ENCODE data around the gene CTDP1.
A peak's percentile ranks its signal among the peaks of the same experiment; 100 is the strongest.

Gene CTDP1

DNA sequence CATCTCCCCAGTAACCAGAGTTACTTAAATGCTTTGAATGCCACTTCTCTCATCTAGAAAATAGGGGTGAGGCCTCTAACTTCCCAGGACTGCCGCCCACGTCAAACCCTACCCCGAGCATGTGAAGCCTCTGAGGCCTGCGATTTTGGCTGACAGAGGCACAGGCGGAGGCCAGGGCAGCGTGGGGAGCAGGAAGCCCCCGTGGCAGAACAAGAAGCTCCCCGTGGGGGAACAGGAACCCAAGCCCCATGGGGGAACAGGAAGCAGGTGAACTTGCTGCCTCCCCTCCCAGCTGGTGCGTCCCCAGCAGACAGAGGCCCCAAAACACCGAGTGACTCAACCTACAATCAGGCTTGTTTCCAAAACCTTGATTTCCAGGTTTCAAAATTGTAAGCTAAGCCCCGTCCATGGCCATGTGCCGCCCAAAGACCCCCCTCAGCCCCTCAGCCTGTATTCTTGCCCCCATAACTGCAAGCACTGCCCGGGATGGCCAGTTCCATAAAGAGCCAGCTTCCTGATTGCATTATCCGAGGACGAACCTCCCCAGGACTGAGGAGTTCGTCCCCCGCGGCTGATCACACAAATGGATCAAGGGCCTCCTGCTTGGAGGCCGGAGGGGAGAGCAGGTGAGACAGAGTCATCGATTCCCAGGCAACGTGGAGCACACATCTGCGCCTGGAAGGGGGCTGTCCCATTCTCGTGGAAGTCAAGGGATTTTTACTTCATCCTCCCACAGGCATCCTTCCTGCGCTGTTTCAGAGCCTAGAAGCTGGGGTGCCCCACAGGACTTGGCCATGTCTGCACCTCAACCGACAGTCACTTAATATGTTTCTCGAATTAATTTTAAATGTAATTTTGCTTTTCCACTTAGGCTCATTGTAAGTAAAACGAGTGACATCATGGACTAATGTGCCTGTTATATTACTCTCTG lies 36.3 kb upstream of the CTDP1 start:
- no peak for DNase-seq (ENCODE audit: low read depth)

GRCh38 chr18:79644006-79644665 lies 35.5 kb upstream of the CTDP1 start:
- peak; percentile 45 for DNase-seq (ENCODE audit: low read depth)

DNA sequence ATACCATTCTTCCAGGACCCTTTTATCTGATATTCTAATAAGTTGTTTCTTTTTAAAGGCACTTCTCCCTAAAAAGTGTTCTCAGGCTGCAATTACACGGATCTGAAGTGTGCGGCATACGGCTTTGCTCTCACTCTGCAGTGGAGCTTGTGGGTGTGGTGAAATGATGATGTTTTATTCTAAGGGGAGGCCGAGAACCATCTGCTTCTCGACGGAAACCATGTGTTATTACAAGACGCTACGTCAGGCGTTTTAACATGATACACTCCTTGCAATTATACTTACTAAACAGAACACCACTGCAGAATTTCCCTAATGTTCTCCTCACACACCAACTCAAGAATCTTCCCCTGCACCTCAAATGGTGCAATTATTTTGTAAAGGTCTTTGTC lies 34.9 kb upstream of the CTDP1 start:
- no peak for DNase-seq (ENCODE audit: low read depth)

DNA sequence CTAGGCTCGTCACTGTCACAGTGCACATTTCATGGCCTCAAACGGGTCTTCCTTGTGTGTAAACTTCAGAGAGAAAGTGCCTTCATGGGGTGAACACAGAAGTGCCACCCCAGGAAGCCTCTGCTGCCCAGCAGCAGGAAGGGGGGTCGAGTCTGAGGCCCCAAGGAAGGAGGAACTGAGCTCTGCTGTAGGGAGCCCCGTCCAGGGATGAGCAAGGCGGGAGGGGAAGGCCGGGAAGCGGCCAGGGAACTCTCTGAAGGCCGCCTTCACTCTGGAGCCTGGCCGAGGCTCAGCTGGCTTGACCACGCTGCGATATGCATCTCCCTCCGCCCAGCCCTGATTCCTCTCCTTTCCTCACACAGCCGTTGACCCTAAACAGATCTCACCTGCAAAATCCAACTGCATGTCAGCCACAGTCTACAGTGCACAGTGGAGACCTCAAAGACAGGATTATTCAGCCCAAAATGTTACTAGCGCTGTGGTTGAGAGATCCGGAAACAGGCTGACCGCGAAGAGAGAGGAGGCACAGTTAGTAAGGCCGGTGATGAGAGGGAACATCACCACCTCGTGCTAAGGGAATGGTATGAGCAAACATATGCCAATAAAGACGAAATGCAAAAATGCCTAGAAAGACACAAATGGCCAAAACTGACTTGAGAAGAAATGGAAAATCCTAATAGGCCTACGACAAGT lies 34.2 kb upstream of the CTDP1 start:
- no peak for DNase-seq (ENCODE audit: low read depth)

DNA sequence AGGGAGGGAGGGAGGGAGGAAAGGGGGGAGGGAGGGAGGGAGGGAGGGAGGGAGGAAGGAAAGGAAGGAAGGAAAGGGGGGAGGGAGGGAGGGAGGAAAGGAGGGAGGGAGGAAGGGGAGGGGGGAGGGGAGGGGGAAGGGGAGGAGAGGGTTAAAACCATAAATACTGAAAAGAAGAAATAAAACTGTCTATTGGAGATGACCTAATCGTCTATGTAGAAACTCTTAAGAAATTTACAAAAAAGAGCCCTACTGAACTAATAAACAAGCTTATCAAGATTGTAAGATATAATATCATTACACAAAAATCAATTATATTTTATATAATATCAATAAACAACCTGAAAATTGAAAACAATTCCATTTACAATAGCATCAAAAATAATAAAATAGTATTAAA lies 32.3 kb upstream of the CTDP1 start:
- no peak for DNase-seq (ENCODE audit: low read depth)

GRCh38 chr18:79650959-79651358 lies 28.6 kb upstream of the CTDP1 start:
- DNase-seq (ENCODE audit: low read depth) = no peak

DNA sequence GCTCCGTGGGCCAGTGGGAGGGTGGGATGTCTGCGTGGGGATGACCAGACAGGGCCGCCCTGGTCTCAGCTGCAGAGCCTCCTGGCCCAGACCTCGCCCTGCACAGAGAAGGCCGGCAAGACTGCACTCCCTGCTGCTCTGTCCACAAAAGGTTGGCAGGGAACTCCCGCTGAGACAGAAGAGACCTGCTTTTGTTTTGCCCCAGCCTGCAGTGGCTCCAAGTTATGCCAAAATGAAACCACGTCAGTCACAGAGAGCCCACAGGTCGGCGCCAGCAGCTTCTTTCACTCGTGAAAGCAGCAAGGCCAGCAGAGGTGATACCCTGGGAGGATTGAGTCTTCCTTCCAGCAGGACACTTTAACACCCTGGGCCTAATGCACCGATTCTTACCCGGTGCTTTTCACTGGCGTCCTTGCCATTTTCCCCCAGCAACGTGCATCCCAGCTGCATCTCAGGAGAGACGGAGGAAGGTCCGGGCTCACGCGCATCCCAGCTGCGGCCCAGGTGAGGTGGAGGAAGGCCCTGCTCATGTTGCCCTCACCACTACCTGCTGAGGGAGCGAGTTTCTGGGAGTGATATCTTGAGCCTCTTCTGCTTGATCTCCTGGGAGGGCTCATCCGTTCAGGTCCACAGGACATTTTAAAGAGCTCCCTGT lies 22.1 kb upstream of the CTDP1 start:
- DNase-seq (ENCODE audit: low read depth) = no peak

DNA sequence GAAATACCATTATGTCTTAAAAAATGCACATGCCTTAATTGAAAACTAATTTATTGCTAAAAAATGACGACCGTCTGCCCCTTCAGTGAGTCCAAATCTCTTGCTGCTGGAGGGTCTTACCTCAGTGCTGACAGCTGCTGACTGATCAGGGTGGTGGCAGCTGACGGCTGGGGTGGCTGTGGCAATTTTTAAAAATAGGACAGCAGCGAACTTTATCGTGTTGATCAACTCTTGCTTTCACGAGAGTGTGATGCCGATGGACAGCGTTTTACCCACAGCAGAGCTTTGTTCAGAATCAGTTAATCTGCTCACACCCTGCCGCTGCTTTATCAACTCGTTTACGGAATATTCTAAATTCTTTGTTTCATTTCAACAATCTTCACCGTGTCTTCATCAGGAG lies 21.2 kb upstream of the CTDP1 start:
- no peak for DNase-seq (ENCODE audit: low read depth)

GRCh38 chr18:79659733-79660132 lies 19.9 kb upstream of the CTDP1 start:
- DNase-seq (ENCODE audit: low read depth) = no peak

GRCh38 chr18:79662034-79662433 lies 17.6 kb upstream of the CTDP1 start:
- no peak for DNase-seq (ENCODE audit: low read depth)

GRCh38 chr18:79662439-79662838 lies 17.2 kb upstream of the CTDP1 start:
- DNase-seq (ENCODE audit: low read depth) = no peak

- DNase-seq (ENCODE audit: low read depth) = no peak
These were observed 15.0 kb upstream of the CTDP1 start for GRCh38 chr18:79664525-79665125.

DNA sequence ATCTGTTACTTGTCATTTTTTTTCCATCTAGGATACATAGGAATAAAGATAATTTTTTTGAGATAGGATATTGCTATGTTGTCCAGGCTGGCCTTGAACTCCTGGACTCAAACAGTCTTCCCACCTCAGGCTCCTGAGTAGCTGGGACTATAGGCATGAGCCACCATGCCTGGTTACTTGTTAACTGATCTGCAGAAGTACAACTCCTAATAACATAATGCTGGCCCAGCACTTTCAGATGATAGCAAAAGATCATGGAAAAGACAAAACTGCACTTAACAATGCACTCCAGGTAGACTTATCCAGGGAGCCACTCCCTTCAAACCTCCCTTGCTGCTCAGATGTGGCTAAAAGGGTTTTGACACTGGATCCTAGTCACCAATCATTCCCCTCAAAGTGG lies 11.4 kb upstream of the CTDP1 start:
- no peak for DNase-seq (ENCODE audit: low read depth)

DNA sequence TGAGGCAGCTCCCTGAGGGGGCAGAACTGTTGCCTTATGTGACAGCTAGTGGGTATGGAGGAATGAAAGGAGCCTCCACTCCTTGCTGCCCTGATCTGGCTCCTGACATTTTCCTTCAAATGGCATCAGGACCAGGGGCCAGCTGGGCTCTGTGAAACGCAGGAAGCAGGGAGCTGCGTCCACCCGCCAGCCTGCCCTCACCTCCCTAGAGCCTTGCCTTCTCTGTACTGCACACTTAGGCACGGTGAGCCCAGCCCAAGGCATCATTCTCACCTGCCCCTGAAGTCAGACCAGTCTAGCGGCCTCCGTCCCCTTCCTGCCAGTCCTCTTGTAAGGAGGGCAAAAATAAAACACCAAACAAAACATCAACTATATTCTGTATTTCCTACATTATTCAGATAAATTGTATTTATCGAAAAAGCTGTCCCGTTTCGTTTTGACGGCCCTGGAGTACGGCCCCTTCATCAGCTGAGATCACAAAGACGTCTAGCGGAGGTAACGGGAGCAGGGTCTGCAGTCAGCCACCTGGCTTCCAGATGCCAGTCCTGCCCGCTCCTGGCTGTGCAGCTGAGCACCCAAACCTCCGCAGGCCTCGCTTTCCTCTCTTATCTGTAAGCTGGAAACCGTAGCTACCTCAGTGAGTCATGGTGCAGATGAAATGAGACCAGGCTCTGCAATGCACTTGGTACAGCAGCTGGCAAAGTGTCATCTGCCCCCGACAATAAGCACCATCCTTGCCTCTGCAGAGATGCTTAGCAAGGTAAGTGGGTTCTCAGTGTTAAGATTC lies 6.9 kb upstream of the CTDP1 start:
- no peak for DNase-seq (ENCODE audit: low read depth)

DNA sequence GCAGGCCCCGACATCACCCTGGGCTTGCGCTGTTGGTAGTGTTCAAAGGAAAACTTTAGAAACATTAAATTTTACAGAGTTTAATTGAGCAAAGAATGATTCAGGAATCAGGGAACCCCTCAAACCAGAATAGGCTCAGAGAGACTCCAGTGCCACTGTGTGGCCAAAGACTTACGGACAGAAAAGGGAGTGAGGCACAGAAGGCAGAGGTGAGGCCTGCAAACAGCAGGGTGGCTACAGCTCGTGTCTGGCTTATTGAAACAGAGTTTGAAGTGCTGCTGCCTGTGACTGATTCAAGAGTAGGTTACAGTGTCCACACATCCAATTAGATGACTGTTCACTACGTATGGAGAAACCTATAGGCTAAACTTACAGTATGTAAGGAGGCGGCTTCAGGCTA lies 2.4 kb upstream of the CTDP1 start:
- no peak for DNase-seq (ENCODE audit: low read depth)

GRCh38 chr18:79677840-79678239 lies 1.8 kb upstream of the CTDP1 start:
- DNase-seq (ENCODE audit: low read depth) = no peak

GRCh38 chr18:79678665-79679551 lies 695 bp upstream of the CTDP1 start:
- DNase-seq (ENCODE audit: low read depth) = peak; percentile 99

DNA sequence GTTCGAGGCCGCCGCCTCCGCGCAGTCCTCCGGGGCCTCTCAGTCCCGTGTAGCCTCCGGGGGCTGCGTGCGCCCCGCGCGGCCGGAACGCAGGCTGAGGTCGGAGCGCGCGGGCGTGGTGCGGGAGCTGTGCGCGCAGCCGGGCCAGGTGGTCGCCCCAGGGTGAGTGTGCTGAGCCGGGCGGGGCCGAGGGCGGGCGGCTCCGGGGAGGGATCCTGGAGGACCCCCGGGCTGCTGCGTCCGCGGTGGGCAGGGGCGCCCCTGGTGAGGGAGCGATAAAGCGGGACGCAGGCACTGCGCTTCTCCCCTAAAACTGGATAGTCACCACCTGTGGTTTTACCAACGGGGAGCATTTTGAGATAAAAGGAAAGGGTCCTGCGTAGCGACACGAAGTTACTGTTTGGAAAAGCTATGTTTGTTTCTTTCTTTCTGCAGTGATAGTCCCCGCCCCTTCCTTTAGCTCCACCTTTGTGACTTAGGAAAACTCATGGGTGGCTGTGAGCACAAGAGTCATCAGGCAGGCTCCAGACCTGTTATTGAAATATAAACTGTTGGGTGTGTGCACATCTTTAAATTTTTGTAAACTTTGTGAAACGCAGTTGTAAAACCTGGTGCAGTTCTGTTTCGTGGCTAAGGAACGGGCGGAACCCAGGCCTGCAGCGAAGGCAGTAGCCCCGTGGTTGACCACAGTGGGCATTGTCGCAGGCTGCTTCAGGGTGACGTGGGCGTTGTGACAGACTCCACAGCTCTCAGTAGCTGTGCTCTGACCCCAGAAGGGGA lies 687 bp downstream of the CTDP1 start:
- no peak for DNase-seq (ENCODE audit: low read depth)

GRCh38 chr18:79680891-79681339 lies 1.3 kb downstream of the CTDP1 start:
- DNase-seq (ENCODE audit: low read depth) = no peak
